CD4-positive, alpha-beta T cell (primary cell): ENCODE data around the gene MRPL21. TPM values are rescaled to one million over a fixed set of nuclear protein-coding genes. Genes with fewer than 3 reads are reported as not detected.

Experiments used
- ATAC-seq: fragments of 200-7000 bp; cut with Tn5 transposase; one replicate; pipeline ENCODE4 v1.10.0; 2022; ENCODE audit warnings: mild to moderate bottlenecking; ENCODE audit not compliant: poor library complexity
- CTCF ChIA-PET: fragments of 350-600 bp; sonication (Branson Sonifier 250); formaldehyde crosslinking; loops from one replicate; lab custom pipeline; 2021; ENCODE audit warnings: antibody characterized with exemption, inconsistent platforms; lab: Charles Lee
- POLR2A ChIA-PET: fragments of 350-600 bp; sonication (Branson Sonifier 250); formaldehyde crosslinking; loops from one replicate; lab custom pipeline; 2021; ENCODE audit warnings: antibody characterized with exemption, inconsistent platforms; lab: Charles Lee
- DNase-seq, 14 experiments: peaks; one replicate each; pipeline ENCODE4 v3.0.0-alpha.2; 2013 to 2020; ENCODE audit warnings: mixed read lengths in 2 of 14
- H3K27ac ChIP-seq, 2 donors: one replicate each; pipeline versions ENCODE4 v1.5.1 to v1.7.0; 2013; ENCODE audit warnings: low read length in 2 of 2, low read depth in 1 of 2, mild to moderate bottlenecking in 1 of 2
- H3K27me3 ChIP-seq, 2 experiments: 1 replicate in 1 of 2; 2 replicates in 1 of 2; pipeline versions ENCODE4 v1.6.1 to v1.7.0; 2013; ENCODE audit warnings: low read length in 2 of 2, control low read depth in 1 of 2, mild to moderate bottlenecking in 1 of 2, moderate library complexity in 1 of 2; ENCODE audit not compliant: insufficient read depth in 2 of 2, control insufficient read depth in 1 of 2
- H3K36me3 ChIP-seq: one replicate; pipeline ENCODE4 v1.6.1; 2013; ENCODE audit warnings: low read length, control low read depth; ENCODE audit not compliant: insufficient read depth
- H3K4me1 ChIP-seq: one replicate; pipeline ENCODE4 v1.6.1; 2013; ENCODE audit warnings: low read length, control low read depth; ENCODE audit not compliant: insufficient read depth
- H3K4me3 ChIP-seq: one replicate; pipeline ENCODE4 v1.5.1; 2013; ENCODE audit warnings: mild to moderate bottlenecking, low read length, moderate library complexity
- H3K9me3 ChIP-seq, 2 experiments: 1 replicate in 1 of 2; 2 replicates in 1 of 2; pipeline versions ENCODE4 v1.6.1 to v1.7.0; 2013; ENCODE audit warnings: low read length in 2 of 2, mild to moderate bottlenecking in 2 of 2, control low read depth in 1 of 2, moderate library complexity in 1 of 2; ENCODE audit not compliant: control insufficient read depth in 1 of 2, insufficient read depth in 1 of 2
- H3K27ac Mint-ChIP-seq: one replicate; pipeline ENCODE4 v1.8.0; 2020; ENCODE audit warnings: mixed read lengths
- H3K27me3 Mint-ChIP-seq: one replicate; pipeline ENCODE4 v1.8.0; 2021; ENCODE audit warnings: mixed read lengths
- H3K36me3 Mint-ChIP-seq: one replicate; pipeline ENCODE4 v1.8.0; 2021; ENCODE audit warnings: low read depth, mixed read lengths
- H3K4me1 Mint-ChIP-seq: one replicate; pipeline ENCODE4 v1.8.0; 2021; ENCODE audit warnings: low read depth, mixed read lengths
- H3K4me3 Mint-ChIP-seq: one replicate; pipeline ENCODE4 v1.8.0; 2020; ENCODE audit warnings: mild to moderate bottlenecking, mixed read lengths
- H3K9me3 Mint-ChIP-seq: one replicate; pipeline ENCODE4 v1.8.0; 2020; ENCODE audit warnings: mixed read lengths
- intact Hi-C, 2 experiments: fragments of 100-400 bp; cut with DNase I in 1 of 2; cut with micrococcal nuclease in 1 of 2; formaldehyde crosslinking; loops; one replicate each; pipeline versions ENCODE4 v1.15.1 to v1.9.0; 2023 to 2025; cut with DNase I, micrococcal nuclease
- total RNA-seq, 174 experiments: library from RNA in 2 of 174; stranded (reverse) in 2 of 174; gene quantifications; one replicate each; pipeline ENCODE4 v1.2.3 and lab custom pipeline; 2021 to 2026
- TF ChIP-seq, protein P1 (sequence below): fragments of 200-600 bp; IDR thresholded peaks from one replicate; pipeline ENCODE4 v1.8.0; 2022; ENCODE audit warnings: antibody characterized with exemption, mild to moderate bottlenecking

MRPL21 gene
- total RNA-seq, 2 experiments from 2014 or later: 47.5 to 48.0 TPM

- H3K36me3 Mint-ChIP-seq: no peaks in the 10 kb centered on the region
- TF ChIP-seq, protein P1, sequence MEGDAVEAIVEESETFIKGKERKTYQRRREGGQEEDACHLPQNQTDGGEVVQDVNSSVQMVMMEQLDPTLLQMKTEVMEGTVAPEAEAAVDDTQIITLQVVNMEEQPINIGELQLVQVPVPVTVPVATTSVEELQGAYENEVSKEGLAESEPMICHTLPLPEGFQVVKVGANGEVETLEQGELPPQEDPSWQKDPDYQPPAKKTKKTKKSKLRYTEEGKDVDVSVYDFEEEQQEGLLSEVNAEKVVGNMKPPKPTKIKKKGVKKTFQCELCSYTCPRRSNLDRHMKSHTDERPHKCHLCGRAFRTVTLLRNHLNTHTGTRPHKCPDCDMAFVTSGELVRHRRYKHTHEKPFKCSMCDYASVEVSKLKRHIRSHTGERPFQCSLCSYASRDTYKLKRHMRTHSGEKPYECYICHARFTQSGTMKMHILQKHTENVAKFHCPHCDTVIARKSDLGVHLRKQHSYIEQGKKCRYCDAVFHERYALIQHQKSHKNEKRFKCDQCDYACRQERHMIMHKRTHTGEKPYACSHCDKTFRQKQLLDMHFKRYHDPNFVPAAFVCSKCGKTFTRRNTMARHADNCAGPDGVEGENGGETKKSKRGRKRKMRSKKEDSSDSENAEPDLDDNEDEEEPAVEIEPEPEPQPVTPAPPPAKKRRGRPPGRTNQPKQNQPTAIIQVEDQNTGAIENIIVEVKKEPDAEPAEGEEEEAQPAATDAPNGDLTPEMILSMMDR: no peak
- Histone ChIP-seq H3K4me3 (no peak overlapping the region), H3K27ac (no peak overlapping the region), H3K36me3 (no peaks in the 10 kb centered on the region), H3K9me3 (no peaks in the 10 kb centered on the region), H3K4me1 (no peaks in the 10 kb centered on the region), H3K27me3 (no peaks in the 10 kb centered on the region)
- no peaks in the 10 kb centered on the region for H3K9me3 Mint-ChIP-seq
- ATAC-seq (no peak), DNase-seq (no peak)
- H3K4me3 Mint-ChIP-seq: no peak overlapping the region
- H3K27ac Mint-ChIP-seq: no peak overlapping the region
- H3K27me3 Mint-ChIP-seq: no peaks in the 10 kb centered on the region
- intact Hi-C loops: no loop called here
- ChIA-PET CTCF (no interaction called here), POLR2A (no interaction called here)
- no peaks in the 10 kb centered on the region for H3K4me1 Mint-ChIP-seq
Observed at GRCh38 chr11:68948935-68949334, 45.3 kb upstream of the MRPL21 start.

DNA sequence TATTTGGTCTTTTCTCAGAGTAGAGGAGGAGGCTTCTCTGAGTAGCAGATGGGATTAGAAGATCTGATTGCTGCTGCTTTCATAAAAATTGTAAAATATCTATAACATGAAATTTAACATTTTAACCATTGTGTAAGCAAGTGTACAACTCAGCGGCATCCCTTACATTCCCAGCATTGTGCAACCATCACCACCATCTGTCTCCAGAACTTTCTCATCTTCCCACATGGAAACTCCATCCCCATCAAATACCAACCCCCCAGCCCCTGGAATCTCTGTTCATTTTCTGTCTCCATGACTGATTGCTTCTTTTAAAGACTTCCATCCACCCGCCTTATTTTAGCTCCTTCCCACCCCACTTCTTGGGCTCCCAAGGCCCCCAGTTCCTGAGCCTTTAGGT lies 44.9 kb upstream of the MRPL21 start:
- no peaks in the 10 kb centered on the region for H3K27me3 Mint-ChIP-seq
- H3K27me3 ChIP-seq: no peaks in the 10 kb centered on the region
- H3K4me3 Mint-ChIP-seq: no peak overlapping the region
- no peaks in the 10 kb centered on the region for H3K4me1 Mint-ChIP-seq
- ChIA-PET CTCF (no interaction called here), POLR2A (no interaction called here)
- no peak overlapping the region for H3K4me3 ChIP-seq
- TF ChIP-seq, protein P1: no peak
- no peaks in the 10 kb centered on the region for H3K36me3 ChIP-seq
- DNase-seq: no peak
- no peak overlapping the region for H3K27ac ChIP-seq
- no peaks in the 10 kb centered on the region for H3K4me1 ChIP-seq
- no peaks in the 10 kb centered on the region for H3K9me3 ChIP-seq
- no peaks in the 10 kb centered on the region for H3K36me3 Mint-ChIP-seq
- H3K27ac Mint-ChIP-seq: no peak overlapping the region
- no peak for ATAC-seq
- no peaks in the 10 kb centered on the region for H3K9me3 Mint-ChIP-seq
- intact Hi-C loops: no loop called here

GRCh38 chr11:68947151-68947550 lies 43.5 kb upstream of the MRPL21 start:
- H3K4me3 Mint-ChIP-seq: no peak overlapping the region
- TF ChIP-seq, protein P1: no peak
- no peaks in the 10 kb centered on the region for H3K4me1 Mint-ChIP-seq
- intact Hi-C loops: no loop called here
- no peak overlapping the region for H3K27ac Mint-ChIP-seq
- ChIA-PET CTCF (no interaction called here), POLR2A (no interaction called here)
- no peak overlapping the region for H3K4me3 ChIP-seq
- no peaks in the 10 kb centered on the region for H3K36me3 ChIP-seq
- no peak for DNase-seq
- no peaks in the 10 kb centered on the region for H3K36me3 Mint-ChIP-seq
- no peak overlapping the region for H3K27ac ChIP-seq
- H3K27me3 Mint-ChIP-seq: no peaks in the 10 kb centered on the region
- ATAC-seq: no peak
- H3K4me1 ChIP-seq: no peaks in the 10 kb centered on the region
- no peaks in the 10 kb centered on the region for H3K9me3 Mint-ChIP-seq
- H3K9me3 ChIP-seq: no peaks in the 10 kb centered on the region
- no peaks in the 10 kb centered on the region for H3K27me3 ChIP-seq
